ENCODE data around the gene CDH7.

CDH7 gene

GRCh38 chr18:65934874-65935273 is 184.1 kb downstream of the CDH7 start:
- Histone ChIP-seq H3K36me3 (ENCODE audit: control insufficient read depth, insufficient read depth, low read length) (no peaks in the 10 kb centered on the region), H3K27me3 (ENCODE audit: control insufficient read depth, insufficient read depth, low read length) (no peaks in the 10 kb centered on the region), H3K9ac (ENCODE audit: low read length) (no peak overlapping the region)

GRCh38 chr18:65936678-65937077 is 185.9 kb downstream of the CDH7 start:
- Histone ChIP-seq H3K9ac (ENCODE audit: low read length) (no peak overlapping the region), H3K4me1 (ENCODE audit: control insufficient read depth, insufficient read depth, low read length) (no peaks in the 10 kb centered on the region), H3K9me3 (ENCODE audit: control insufficient read depth, low read length) (no peaks in the 10 kb centered on the region), H3K36me3 (ENCODE audit: control insufficient read depth, insufficient read depth, low read length) (no peaks in the 10 kb centered on the region), H3K27me3 (ENCODE audit: control insufficient read depth, insufficient read depth, low read length) (no peaks in the 10 kb centered on the region), H3K4me3 (ENCODE audit: low read length) (no peak overlapping the region)

More at GRCh38 chr18:65934874-65935273, 184.1 kb downstream of the CDH7 start:
- Histone ChIP-seq H3K9me3 (ENCODE audit: control insufficient read depth, low read length) (no peaks in the 10 kb centered on the region), H3K4me1 (ENCODE audit: control insufficient read depth, insufficient read depth, low read length) (no peaks in the 10 kb centered on the region), H3K4me3 (ENCODE audit: low read length) (no peak overlapping the region)

GRCh38 chr18:65937180-65937579 is 186.4 kb downstream of the CDH7 start:
- no peaks in the 10 kb centered on the region for H3K9me3 ChIP-seq (ENCODE audit: control insufficient read depth, low read length)

GRCh38 chr18:65938592-65939372 is 188.0 kb downstream of the CDH7 start:
- Histone ChIP-seq H3K4me3 (ENCODE audit: low read length) (no peak overlapping the region), H3K27me3 (ENCODE audit: control insufficient read depth, insufficient read depth, low read length) (no peaks in the 10 kb centered on the region), H3K9me3 (ENCODE audit: control insufficient read depth, low read length) (no peaks in the 10 kb centered on the region), H3K4me1 (ENCODE audit: control insufficient read depth, insufficient read depth, low read length) (no peaks in the 10 kb centered on the region), H3K9ac (ENCODE audit: low read length) (no peak overlapping the region), H3K36me3 (ENCODE audit: control insufficient read depth, insufficient read depth, low read length) (no peaks in the 10 kb centered on the region)

More at GRCh38 chr18:65937180-65937579, 186.4 kb downstream of the CDH7 start:
- Histone ChIP-seq H3K36me3 (ENCODE audit: control insufficient read depth, insufficient read depth, low read length) (no peaks in the 10 kb centered on the region), H3K4me3 (ENCODE audit: low read length) (no peak overlapping the region), H3K9ac (ENCODE audit: low read length) (no peak overlapping the region), H3K27me3 (ENCODE audit: control insufficient read depth, insufficient read depth, low read length) (no peaks in the 10 kb centered on the region), H3K4me1 (ENCODE audit: control insufficient read depth, insufficient read depth, low read length) (no peaks in the 10 kb centered on the region)

All from mucosa of stomach (tissue), 1 donor.